ENCODE measurements around the gene OSBPL3. TPM values are rescaled to one million over a fixed set of nuclear protein-coding genes. Genes with fewer than 3 reads are reported as not detected.

The OSBPL3 gene
- total RNA-seq, 1 experiment from 2014 or later, result 36.8 TPM

DNA sequence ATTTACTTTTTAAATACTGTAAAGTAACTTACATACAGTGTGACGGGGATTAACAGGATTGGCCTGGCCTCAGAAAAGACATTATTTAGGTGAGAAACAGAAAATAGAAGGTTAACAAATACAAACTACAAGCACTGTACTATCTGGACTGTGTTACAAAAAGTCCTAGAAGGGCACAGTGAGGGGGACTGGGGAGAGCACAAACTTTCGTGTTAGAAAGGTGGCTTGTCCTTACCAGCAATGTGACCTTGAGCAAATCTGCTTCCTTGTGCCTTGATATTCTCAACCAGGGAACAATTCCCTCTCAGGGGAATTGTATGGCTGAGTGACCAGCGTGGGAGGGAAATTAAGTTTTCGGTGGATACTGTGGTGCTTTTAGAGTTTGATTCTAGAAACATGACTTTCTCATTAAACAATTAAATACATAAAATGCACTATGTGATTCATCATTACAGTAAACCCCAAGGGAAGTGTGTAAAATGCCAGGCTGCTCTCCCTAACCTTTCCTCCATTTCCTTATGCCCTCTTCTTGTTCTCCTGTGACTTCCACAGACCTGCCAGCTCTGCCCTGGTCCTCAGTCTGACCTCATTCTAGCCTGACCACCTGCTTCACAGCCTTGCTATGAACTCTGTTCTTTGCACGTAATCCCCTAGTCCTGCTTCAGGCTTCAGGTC lies 57.7 kb downstream of the OSBPL3 start:
- no peaks in the 10 kb centered on the region for H3K9me3 ChIP-seq (ENCODE audit: control insufficient read depth in 1 of 2, insufficient read depth in 1 of 2, low read depth in 1 of 2, low read length in 2 of 2)
- DNase-seq (ENCODE audit: low read depth, low spot score) (no peak), ATAC-seq (no peak)
- TF ChIP-seq POLR2AphosphoS5 (IDR thresholded peaks at IDR 0.05; ENCODE audit: low read depth, low read length), result no peak
- no peak for TF ChIP-seq EZH2phosphoT487 (IDR thresholded peaks at IDR 0.05; ENCODE audit: borderline replicate concordance)
- no peak for TF ChIP-seq SIN3A (IDR thresholded peaks at IDR 0.05; ENCODE audit: low read depth)
- no peak for TF ChIP-seq SP1 (IDR thresholded peaks at IDR 0.05; ENCODE audit: low read depth)
- TF ChIP-seq ZNF274 (IDR thresholded peaks at IDR 0.05; ENCODE audit: low read depth, low read length), result no peak
- no peak for TF ChIP-seq SRF (IDR thresholded peaks at IDR 0.05; ENCODE audit: low read depth)
- no peak for TF ChIP-seq MAX (IDR thresholded peaks at IDR 0.05)
- no peak for TF ChIP-seq EGR1 (IDR thresholded peaks at IDR 0.05; ENCODE audit: low read depth)
- no peak for TF ChIP-seq POLR2A (IDR thresholded peaks at IDR 0.05; ENCODE audit: borderline replicate concordance, extremely low read depth, insufficient read depth, insufficient read length)
- no peak for TF ChIP-seq YY1 (IDR thresholded peaks at IDR 0.05; ENCODE audit: extremely low read depth, insufficient replicate concordance, low read depth, low read length)
- no peak for TF ChIP-seq ELF1 (IDR thresholded peaks at IDR 0.05; ENCODE audit: borderline replicate concordance, low read depth)
- TF ChIP-seq CEBPB (IDR thresholded peaks at IDR 0.05; ENCODE audit: low read depth), result no peak
- TF ChIP-seq CBX3 (IDR thresholded peaks at IDR 0.05; ENCODE audit: low read depth), result no peak
- TF ChIP-seq, protein P1, sequence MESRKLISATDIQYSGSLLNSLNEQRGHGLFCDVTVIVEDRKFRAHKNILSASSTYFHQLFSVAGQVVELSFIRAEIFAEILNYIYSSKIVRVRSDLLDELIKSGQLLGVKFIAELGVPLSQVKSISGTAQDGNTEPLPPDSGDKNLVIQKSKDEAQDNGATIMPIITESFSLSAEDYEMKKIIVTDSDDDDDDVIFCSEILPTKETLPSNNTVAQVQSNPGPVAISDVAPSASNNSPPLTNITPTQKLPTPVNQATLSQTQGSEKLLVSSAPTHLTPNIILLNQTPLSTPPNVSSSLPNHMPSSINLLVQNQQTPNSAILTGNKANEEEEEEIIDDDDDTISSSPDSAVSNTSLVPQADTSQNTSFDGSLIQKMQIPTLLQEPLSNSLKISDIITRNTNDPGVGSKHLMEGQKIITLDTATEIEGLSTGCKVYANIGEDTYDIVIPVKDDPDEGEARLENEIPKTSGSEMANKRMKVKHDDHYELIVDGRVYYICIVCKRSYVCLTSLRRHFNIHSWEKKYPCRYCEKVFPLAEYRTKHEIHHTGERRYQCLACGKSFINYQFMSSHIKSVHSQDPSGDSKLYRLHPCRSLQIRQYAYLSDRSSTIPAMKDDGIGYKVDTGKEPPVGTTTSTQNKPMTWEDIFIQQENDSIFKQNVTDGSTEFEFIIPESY (IDR thresholded peaks at IDR 0.05; ENCODE audit: extremely low read depth, insufficient replicate concordance, low read length), result no peak
- H3K36me3 ChIP-seq (ENCODE audit: control insufficient read depth in 1 of 2, insufficient read depth in 2 of 2, low read length in 2 of 2), result no peaks in the 10 kb centered on the region
- ChIA-PET RAD21 (ENCODE audit: low non-redundant PET in 1 of 2, low total read pairs in 2 of 2, uncharacterized antibody in 2 of 2, unreplicated experiment in 2 of 2) (no interaction called here), CTCF (interaction anchor here (1.3 kb wide), 1 partner anchor 12 kb away, joined by 3 read pairs; no protein-coding TSS in a partner anchor), POLR2A (no interaction called here)
- no peak overlapping the region for H3K9ac ChIP-seq (ENCODE audit: low read length)
- H3K27me3 ChIP-seq (ENCODE audit: insufficient read depth, low read length), result no peaks in the 10 kb centered on the region
- H3K27ac ChIP-seq (ENCODE audit: low read depth, low read length), result no peak overlapping the region
- BruUV-seq (replicated peaks), result no TSS peak
- no peak overlapping the region for H2AFZ ChIP-seq (ENCODE audit: low read depth, low read length, poor library complexity, severe bottlenecking)
- H4K20me1 ChIP-seq (ENCODE audit: insufficient read depth), result no peaks in the 10 kb centered on the region; the same call in 1 of the 2 replicates
- intact Hi-C loops (cut with micrococcal nuclease), result no loop called here
- no peaks in the 10 kb centered on the region for H3K9me2 ChIP-seq (ENCODE audit: insufficient read depth)
- no peak overlapping the region for H3K4me3 ChIP-seq (replicated peaks in 1 of 2; ENCODE audit: low read depth in 1 of 2, low read length in 2 of 2)
- peaks cover 12 to 39% of the 10 kb centered on the region in 2 experiments; a peak in 3 of 4 replicates for H3K4me1 ChIP-seq (ENCODE audit: control insufficient read depth in 1 of 2, insufficient read depth in 2 of 2, low read length in 2 of 2)
- no peak overlapping the region for H3K4me2 ChIP-seq (ENCODE audit: low read length)
- peaks cover 96% of the 10 kb centered on the region for H3K79me2 ChIP-seq (ENCODE audit: insufficient read depth, low read length)

Data from HCT116 (cell line).